Suppressor macrophage (primary cell): ENCODE results near the gene PITX2.
"Not testable (repeated sequence)": the region's sequence is repeated elsewhere in the genome, so short reads cannot be mapped to it uniquely, and the experiment has no call there.

Experiments
- DNase-seq, 4 experiments: peaks; one replicate each; pipeline ENCODE4 v3.0.0-alpha.2; 2020 to 2022

PITX2 gene

GRCh38 chr4:110610940-110611831, 11.7 kb downstream of the PITX2 start:
- no peak for DNase-seq

GRCh38 chr4:110610620-110610939, 12.3 kb downstream of the PITX2 start:
- DNase-seq: no peak

GRCh38 chr4:110609044-110609750, 13.7 kb downstream of the PITX2 start:
- DNase-seq: no peak

GRCh38 chr4:110605077-110605476, 17.8 kb downstream of the PITX2 start:
- no peak for DNase-seq

GRCh38 chr4:110602061-110602460, 20.8 kb downstream of the PITX2 start:
- DNase-seq: no peak

- DNase-seq: no peak
These were observed 25.3 kb downstream of the PITX2 start for GRCh38 chr4:110597582-110597981.

GRCh38 chr4:110596431-110596830, 26.4 kb downstream of the PITX2 start:
- no peak for DNase-seq

GRCh38 chr4:110595583-110595982, 27.3 kb downstream of the PITX2 start:
- DNase-seq: no peak

GRCh38 chr4:110589297-110589696, 33.6 kb downstream of the PITX2 start:
- no peak for DNase-seq

- no peak for DNase-seq
These were observed 35.1 kb downstream of the PITX2 start for GRCh38 chr4:110587666-110588285.

- DNase-seq: peak in 2 of 4 experiments; percentile 4 to 16
These were observed 36.6 kb downstream of the PITX2 start for GRCh38 chr4:110586131-110586850.

GRCh38 chr4:110576696-110577095, 46.2 kb downstream of the PITX2 start:
- not testable (repeated sequence) for DNase-seq
